Right lobe of liver (tissue), 4 donors: ENCODE results near the gene TARP.
"Not testable (repeated sequence)": the region's sequence is repeated elsewhere in the genome, so short reads cannot be mapped to it uniquely, and the experiment has no call there.

ENCODE experiments used
- CTCF ChIP-seq, 4 donors: fragments of 200-600 bp in 3 of 4; fragments of 450-650 bp in 1 of 4; IDR thresholded peaks; one replicate each; pipeline versions ENCODE4 v1.5.1 to v1.8.0; 2016 to 2022; ENCODE audit warnings: antibody characterized with exemption in 4 of 4, mild to moderate bottlenecking in 2 of 4
- POLR2A ChIP-seq: fragments of 450-650 bp; IDR thresholded peaks from one replicate; pipeline ENCODE4 v1.6.1; 2017; ENCODE audit warnings: antibody characterized with exemption, mild to moderate bottlenecking
- donor health status: DM: no; HTN: no; CAD: no.
- donor health status: DM: no; HTN: no; CAD: no.
- donor health status: DM: no; HTN: yes; CAD: no.

- TF ChIP-seq CTCF (IDR thresholded peaks at IDR 0.05); POLR2A: not testable (repeated sequence)
Measured at GRCh38 chr7:38249849-38250248, 23.6 kb downstream of the TARP start.
